ENCODE results near the gene KLHL22.

- TF ChIP-seq POLR2AphosphoS5 (IDR thresholded peaks at IDR 0.05) (no peak), EP300 (IDR thresholded peaks at IDR 0.05) (no peak), POLR2A (IDR thresholded peaks at IDR 0.05; ENCODE audit: low read depth) (no peak)
- TF ChIP-seq, protein P1, sequence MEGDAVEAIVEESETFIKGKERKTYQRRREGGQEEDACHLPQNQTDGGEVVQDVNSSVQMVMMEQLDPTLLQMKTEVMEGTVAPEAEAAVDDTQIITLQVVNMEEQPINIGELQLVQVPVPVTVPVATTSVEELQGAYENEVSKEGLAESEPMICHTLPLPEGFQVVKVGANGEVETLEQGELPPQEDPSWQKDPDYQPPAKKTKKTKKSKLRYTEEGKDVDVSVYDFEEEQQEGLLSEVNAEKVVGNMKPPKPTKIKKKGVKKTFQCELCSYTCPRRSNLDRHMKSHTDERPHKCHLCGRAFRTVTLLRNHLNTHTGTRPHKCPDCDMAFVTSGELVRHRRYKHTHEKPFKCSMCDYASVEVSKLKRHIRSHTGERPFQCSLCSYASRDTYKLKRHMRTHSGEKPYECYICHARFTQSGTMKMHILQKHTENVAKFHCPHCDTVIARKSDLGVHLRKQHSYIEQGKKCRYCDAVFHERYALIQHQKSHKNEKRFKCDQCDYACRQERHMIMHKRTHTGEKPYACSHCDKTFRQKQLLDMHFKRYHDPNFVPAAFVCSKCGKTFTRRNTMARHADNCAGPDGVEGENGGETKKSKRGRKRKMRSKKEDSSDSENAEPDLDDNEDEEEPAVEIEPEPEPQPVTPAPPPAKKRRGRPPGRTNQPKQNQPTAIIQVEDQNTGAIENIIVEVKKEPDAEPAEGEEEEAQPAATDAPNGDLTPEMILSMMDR (IDR thresholded peaks at IDR 0.05): no peak
Measured at GRCh38 chr22:20494978-20495860, at the start of gene KLHL22.

All from esophagus muscularis mucosa (tissue), 4 donors.